K562 (cell line): Measurements from ENCODE around the gene HOXB7. TPM values are rescaled to one million over a fixed set of nuclear protein-coding genes. Genes with fewer than 3 reads are reported as not detected.
A peak's percentile ranks its signal among the peaks of the same experiment; 100 is the strongest.

Experiments
- CBX2 ChIP-seq: fragments of 200-600 bp; sonication (generic); IDR thresholded peaks from one replicate; pipeline ENCODE4 v1.6.1; 2012; ENCODE audit warnings: mild to moderate bottlenecking, low read length, inconsistent platforms; ENCODE audit not compliant: insufficient read depth, poor library complexity, severe bottlenecking
- CEBPZ ChIP-seq: fragments of 150-350 bp; IDR thresholded peaks from 2 replicates; pipeline ENCODE4 v1.6.1; 2014; ENCODE audit warnings: low read depth, mild to moderate bottlenecking, low read length, borderline replicate concordance
- FOXK2 ChIP-seq, 2 experiments: fragments of 450-650 bp; IDR thresholded peaks in 1 of 2; conservative IDR thresholded peaks in 1 of 2; 2 replicates each; pipeline ENCODE4 v1.6.1; 2016; ENCODE audit warnings: low read depth in 2 of 2, mild to moderate bottlenecking in 1 of 2
- GABPA ChIP-seq: fragments of 200-800 bp; sonication (Bioruptor generic); conservative IDR thresholded peaks from 2 replicates; pipeline ENCODE4 v1.6.1; 2016; ENCODE audit warnings: low read depth, missing genetic modification characterization, missing compliant biosample characterization
- KHSRP ChIP-seq: fragments of 450-650 bp; IDR thresholded peaks from 2 replicates; pipeline ENCODE4 v1.6.1; 2017
- L3MBTL2 ChIP-seq: fragments of 450-650 bp; IDR thresholded peaks from 2 replicates; pipeline ENCODE4 v1.6.1; 2016; ENCODE audit warnings: mild to moderate bottlenecking, moderate library complexity
- MAZ ChIP-seq, 2 experiments: fragments of 450-650 bp in 1 of 2; sonication (generic) in 1 of 2; formaldehyde crosslinking; IDR thresholded peaks in 1 of 2; conservative IDR thresholded peaks in 1 of 2; 2 replicates each; pipeline versions ENCODE4 v1.4.0 to v1.5.0; 2020; ENCODE audit warnings: mild to moderate bottlenecking in 1 of 2, missing genetic modification reagents in 1 of 2
- MEIS2 ChIP-seq: fragments of 450-650 bp; IDR thresholded peaks from 2 replicates; pipeline ENCODE4 v1.6.1; 2014; ENCODE audit warnings: mild to moderate bottlenecking; ENCODE audit not compliant: partially characterized antibody
- MYBL2 ChIP-seq, 2 experiments: fragments of 450-650 bp in 1 of 2; sonication (generic) in 1 of 2; formaldehyde crosslinking in 1 of 2; IDR thresholded peaks; 2 replicates each; pipeline versions ENCODE4 v1.6.1 to v1.8.1; 2017 to 2022; ENCODE audit warnings: borderline replicate concordance in 1 of 2, inconsistent platforms in 1 of 2, low read depth in 1 of 2, mild to moderate bottlenecking in 1 of 2, missing genetic modification reagents in 1 of 2, moderate library complexity in 1 of 2
- NRF1 ChIP-seq, 2 experiments: fragments of 450-650 bp; IDR thresholded peaks in 1 of 2; conservative IDR thresholded peaks in 1 of 2; 2 replicates each; pipeline ENCODE4 v1.6.1; 2014; ENCODE audit warnings: mild to moderate bottlenecking in 2 of 2
- PCBP1 ChIP-seq: fragments of 200-400 bp; formaldehyde crosslinking; IDR thresholded peaks from 2 replicates; pipeline ENCODE4 v1.6.1; 2018; ENCODE audit warnings: mild to moderate bottlenecking, low read depth, low read length; ENCODE audit not compliant: poor library complexity, severe bottlenecking
- PTBP1 ChIP-seq: fragments of 200-400 bp; formaldehyde crosslinking; IDR thresholded peaks from 2 replicates; pipeline ENCODE4 v1.6.1; 2017; ENCODE audit warnings: low read depth, low read length
- RAD51 ChIP-seq: fragments of 450-650 bp; IDR thresholded peaks from 2 replicates; pipeline ENCODE4 v1.7.1; 2016; ENCODE audit warnings: low read depth, mild to moderate bottlenecking, borderline replicate concordance
- RBM14 ChIP-seq: fragments of 200-400 bp; formaldehyde crosslinking; IDR thresholded peaks from 2 replicates; pipeline ENCODE4 v1.6.1; 2018; ENCODE audit warnings: low read depth, mild to moderate bottlenecking, low read length, moderate library complexity, borderline replicate concordance; ENCODE audit not compliant: insufficient read depth
- SAP30 ChIP-seq: fragments of 200-600 bp; sonication (generic); IDR thresholded peaks from 2 replicates; pipeline ENCODE4 v1.6.1; 2012; ENCODE audit warnings: borderline replicate concordance, low read depth, mild to moderate bottlenecking, moderate library complexity, low read length, control low read depth, inconsistent platforms; ENCODE audit not compliant: insufficient read depth, poor library complexity, severe bottlenecking
- STAT5A ChIP-seq: IDR thresholded peaks from 2 replicates; pipeline ENCODE4 v1.6.1; 2012; ENCODE audit warnings: low read length, inconsistent platforms, borderline replicate concordance
- TCF7L2 ChIP-seq: fragments of 150-350 bp; IDR thresholded peaks from 2 replicates; pipeline ENCODE4 v1.6.1; 2016; ENCODE audit warnings: low read depth, mild to moderate bottlenecking, low read length, moderate library complexity
- ZBTB17 ChIP-seq: fragments of 450-650 bp; formaldehyde crosslinking; IDR thresholded peaks from 2 replicates; pipeline ENCODE4 v1.4.0; 2020; ENCODE audit warnings: mild to moderate bottlenecking
- ZNF133 ChIP-seq: fragments of 250-450 bp; sonication (Bioruptor Pico); IDR thresholded peaks from 2 replicates; pipeline ENCODE4 v1.4.0; 2020; ENCODE audit warnings: mild to moderate bottlenecking
- ZNF165 ChIP-seq: fragments of 250-450 bp; sonication (Bioruptor Pico); IDR thresholded peaks from 2 replicates; pipeline ENCODE4 v1.4.0; 2020; ENCODE audit warnings: borderline replicate concordance
- ZNF24 ChIP-seq: fragments of 450-650 bp; IDR thresholded peaks from 2 replicates; pipeline ENCODE4 v1.6.1; 2016
- ZNF311 ChIP-seq: fragments of 250-450 bp; sonication (Bioruptor Pico); IDR thresholded peaks from 2 replicates; pipeline ENCODE4 v1.4.0; 2020; ENCODE audit warnings: mild to moderate bottlenecking, moderate library complexity
- ZNF766 ChIP-seq: fragments of 200-800 bp; sonication (Bioruptor generic); conservative IDR thresholded peaks from 2 replicates; pipeline ENCODE4 v1.6.1; 2016; ENCODE audit warnings: missing genetic modification characterization, missing compliant biosample characterization
- polyA plus RNA-seq, 8 experiments: library from polyadenylated mRNA; depleted of rRNA in 4 of 8; stranded (reverse) in 5 of 8; unstranded in 3 of 8; fragments of >200 nt; fragmentation: Nextera tagmentation in 2 of 8; fragmentation: Illumina TruSeq in 1 of 8; extraction: Ambion mirVana in 2 of 8; extraction: Trizol in 1 of 8; gene quantifications; 2 replicates each; pipeline versions ENCODE4 v1.2.1 to v1.2.3, GENCODE V29; 2011 to 2014; ENCODE audit warnings: inconsistent platforms in 1 of 8, missing spikeins in 1 of 8
- total RNA-seq, 7 experiments: library from RNA; depleted of rRNA in 6 of 7; stranded (reverse); fragments of >200 nt in 6 of 7; fragmentation: Illumina TruSeq in 2 of 7; extraction: Trizol in 2 of 7; gene quantifications; 2 replicates each; pipeline versions ENCODE4 v1.2.1 to v1.2.3, GENCODE V29; 2011 to 2021; ENCODE audit warnings: low replicate concordance in 1 of 7
- TF ChIP-seq, protein P1 (sequence below): sonication (generic); formaldehyde crosslinking; IDR thresholded peaks from 2 replicates; pipeline ENCODE4 v1.5.0; 2020; ENCODE audit warnings: missing genetic modification reagents

Gene HOXB7
- total and polyA plus RNA-seq, 9 of the 15 experiments (the other 6 are each of a cell fraction or from before 2014, with no cell fraction given), result 5.5 to 16.7 (median 8.3) TPM

- TF ChIP-seq CBX2 (no peak), PCBP1 (no peak), ZBTB17 (CRISPR knock-in tag) (no peak), NRF1 (conservative IDR thresholded peaks at IDR 0.05 in 1 of 2, IDR thresholded peaks at IDR 0.05 in 1 of 2) (no peak), GABPA (tag) (peak; percentile 69), ZNF766 (CRISPR knock-in tag) (0 out of 2 replicates have a peak, but pooled peaks have one; percentile 44), SAP30 (no peak), MAZ (CRISPR knock-in tag; conservative IDR thresholded peaks at IDR 0.05 in 1 of 2, IDR thresholded peaks at IDR 0.05 in 1 of 2) (0 out of 4 replicates have a peak, but pooled peaks of 1 of the 2 experiments have one; percentile 28), ZNF24 (no peak), FOXK2 (conservative IDR thresholded peaks at IDR 0.05 in 1 of 2, IDR thresholded peaks at IDR 0.05 in 1 of 2; ENCODE audit: low read depth in 2 of 2) (no peak), KHSRP (no peak), L3MBTL2 (0 out of 2 replicates have a peak, but pooled peaks have one; percentile 20), CEBPZ (no peak), STAT5A (no peak), PTBP1 (no peak), MEIS2 (peak; percentile 54), RBM14 (no peak), RAD51 (no peak), ZNF165 (no peak), TCF7L2 (no peak), ZNF133 (CRISPR knock-in tag) (no peak), ZNF311 (CRISPR knock-in tag) (peak; percentile 50; the same call in 1 of the 2 replicates), MYBL2 (IDR thresholded peaks at IDR 0.05; ENCODE audit: low read depth) (no peak), MYBL2 (CRISPR knock-in tag; IDR thresholded peaks at IDR 0.05; ENCODE audit: borderline replicate concordance) (no peak)
- TF ChIP-seq, protein P1, sequence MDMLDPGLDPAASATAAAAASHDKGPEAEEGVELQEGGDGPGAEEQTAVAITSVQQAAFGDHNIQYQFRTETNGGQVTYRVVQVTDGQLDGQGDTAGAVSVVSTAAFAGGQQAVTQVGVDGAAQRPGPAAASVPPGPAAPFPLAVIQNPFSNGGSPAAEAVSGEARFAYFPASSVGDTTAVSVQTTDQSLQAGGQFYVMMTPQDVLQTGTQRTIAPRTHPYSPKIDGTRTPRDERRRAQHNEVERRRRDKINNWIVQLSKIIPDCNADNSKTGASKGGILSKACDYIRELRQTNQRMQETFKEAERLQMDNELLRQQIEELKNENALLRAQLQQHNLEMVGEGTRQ (CRISPR knock-in tag), result no peak
Observed at GRCh38 chr17:48587276-48588073, 23.3 kb downstream of the HOXB7 start (continued).
